Measurements from ENCODE around the gene ANO10.

DNA sequence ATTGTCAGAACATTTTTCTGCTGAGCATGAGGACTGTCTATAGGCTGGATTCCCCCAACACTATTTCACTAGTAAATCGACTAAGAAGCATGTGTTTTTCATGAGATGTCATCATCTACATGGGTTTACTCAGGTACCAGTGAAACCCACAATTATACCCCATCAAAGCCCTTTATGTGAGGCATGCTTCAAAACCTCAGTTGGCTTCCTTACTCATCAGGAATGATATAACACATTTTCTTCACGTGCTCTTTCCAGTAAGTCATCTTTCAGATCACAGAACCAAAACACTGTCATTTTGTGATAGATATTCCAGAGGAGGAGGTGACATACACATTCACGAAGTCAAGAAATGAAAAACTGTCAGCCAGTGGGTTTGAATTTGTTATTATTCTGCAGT lies 116.5 kb downstream of the ANO10 start:
- TF ChIP-seq, protein P1, sequence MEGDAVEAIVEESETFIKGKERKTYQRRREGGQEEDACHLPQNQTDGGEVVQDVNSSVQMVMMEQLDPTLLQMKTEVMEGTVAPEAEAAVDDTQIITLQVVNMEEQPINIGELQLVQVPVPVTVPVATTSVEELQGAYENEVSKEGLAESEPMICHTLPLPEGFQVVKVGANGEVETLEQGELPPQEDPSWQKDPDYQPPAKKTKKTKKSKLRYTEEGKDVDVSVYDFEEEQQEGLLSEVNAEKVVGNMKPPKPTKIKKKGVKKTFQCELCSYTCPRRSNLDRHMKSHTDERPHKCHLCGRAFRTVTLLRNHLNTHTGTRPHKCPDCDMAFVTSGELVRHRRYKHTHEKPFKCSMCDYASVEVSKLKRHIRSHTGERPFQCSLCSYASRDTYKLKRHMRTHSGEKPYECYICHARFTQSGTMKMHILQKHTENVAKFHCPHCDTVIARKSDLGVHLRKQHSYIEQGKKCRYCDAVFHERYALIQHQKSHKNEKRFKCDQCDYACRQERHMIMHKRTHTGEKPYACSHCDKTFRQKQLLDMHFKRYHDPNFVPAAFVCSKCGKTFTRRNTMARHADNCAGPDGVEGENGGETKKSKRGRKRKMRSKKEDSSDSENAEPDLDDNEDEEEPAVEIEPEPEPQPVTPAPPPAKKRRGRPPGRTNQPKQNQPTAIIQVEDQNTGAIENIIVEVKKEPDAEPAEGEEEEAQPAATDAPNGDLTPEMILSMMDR (IDR thresholded peaks at IDR 0.05): no peak
- no peak for TF ChIP-seq POLR2A (IDR thresholded peaks at IDR 0.05)
